Ovary (tissue), 9 donors: ENCODE data around the gene OR1Q1. TPM values are rescaled to one million over a fixed set of nuclear protein-coding genes. Genes with fewer than 3 reads are reported as not detected.

Source experiments
- DNase-seq, 5 donors: peaks; one replicate each; pipeline ENCODE4 v3.0.0-alpha.2; 2019 to 2020
- H3K27ac ChIP-seq, 2 donors: fragments of 200-600 bp; one replicate each; pipeline versions ENCODE4 v1.5.1 to v1.8.0; 2019 to 2022
- H3K27me3 ChIP-seq: fragments of 200-600 bp; one replicate; pipeline ENCODE4 v1.8.0; 2022
- H3K36me3 ChIP-seq: fragments of 200-600 bp; sonication (generic); one replicate; pipeline ENCODE4 v1.5.1; 2019
- H3K4me1 ChIP-seq: one replicate; pipeline ENCODE4 v1.8.1; 2013; ENCODE audit warnings: mild to moderate bottlenecking, moderate library complexity; ENCODE audit not compliant: insufficient read depth
- H3K4me3 ChIP-seq: fragments of 200-600 bp; sonication (generic); one replicate; pipeline ENCODE4 v1.5.1; 2017
- H3K9me3 ChIP-seq, 2 donors: fragments of 200-600 bp in 1 of 2; sonication (generic) in 1 of 2; one replicate each; pipeline versions ENCODE4 v1.5.1 to v1.8.1; 2013 to 2019; ENCODE audit warnings: mild to moderate bottlenecking in 1 of 2, moderate library complexity in 1 of 2
- CTCF ChIP-seq, 3 donors: fragments of 450-650 bp in 2 of 3; fragments of 200-600 bp in 1 of 3; IDR thresholded peaks; one replicate each; pipeline versions ENCODE4 v1.5.1 to v1.8.0; 2016 to 2022; ENCODE audit warnings: antibody characterized with exemption in 3 of 3, mild to moderate bottlenecking in 1 of 3
- EP300 ChIP-seq: sonication (generic); formaldehyde crosslinking; IDR thresholded peaks from one replicate; pipeline ENCODE4 v1.6.1; 2017; ENCODE audit warnings: antibody characterized with exemption
- POLR2A ChIP-seq: fragments of 450-650 bp; IDR thresholded peaks from one replicate; pipeline ENCODE4 v1.6.1; 2017; ENCODE audit warnings: antibody characterized with exemption, mild to moderate bottlenecking, moderate library complexity
- WGBS, 3 donors: extraction: QIAGEN DNeasy Blood & Tissue Kit in 1 of 3; methylation state at CpG; one replicate each; pipeline versions ENCODE4 v1.1.5 to v1.1.7; 2013 to 2017; 5-methylcytosine and 5-hydroxymethylcytosine counted together
- intact Hi-C, 4 donors: fragments of 100-400 bp; cut with DNase I; formaldehyde crosslinking; loops; one replicate each; pipeline versions ENCODE4 v1.11.0 to v1.15.1; 2022 to 2023
- polyA plus RNA-seq, 2 donors: library from polyadenylated mRNA; stranded (reverse); fragments of 200-250 nt in 1 of 2; fragments of 350-450 nt in 1 of 2; fragmentation: Illumina TruSeq in 1 of 2; extraction: RNeasy Lipid Tissue Mini Kit (QIAGEN cat#74804) in 1 of 2; gene quantifications; one replicate each; pipeline ENCODE4 v1.2.3, GENCODE V29; 2013 to 2014
- total RNA-seq, 7 donors: library from RNA; depleted of rRNA in 2 of 7; stranded (reverse); fragments of >200 nt in 2 of 7; fragmentation: NEBNext Ultra II Directional in 3 of 7; extraction: Animal tissue kit (Norgen Biotek cat#: 25700) in 3 of 7; gene quantifications; one replicate each; pipeline versions ENCODE4 v1.1.0 to v1.2.4, GENCODE V29; 2016 to 2023
- donor health status: DM: no; HTN: no; CAD: no; lungs with moderate emphysema.
- donor health status: DM: no; HTN: no; CAD: no.
- donor health status: Bipolar disorder and iron deficiency.
- donor health status: DM: yes; HTN: yes; CAD: no.
- donor health status: DM: no; HTN: no; CAD: no.
- donor health status: DM: yes; HTN: yes; CAD: no.

The OR1Q1 gene
- total and polyA plus RNA-seq, 9 donors: not detected

- intact Hi-C loops: no loop called here
- no peaks in the 10 kb centered on the region for H3K27me3 ChIP-seq
- no peak for DNase-seq
- no peak overlapping the region for H3K4me3 ChIP-seq
- no peaks in the 10 kb centered on the region for H3K4me1 ChIP-seq
- no peaks in the 10 kb centered on the region for H3K36me3 ChIP-seq
- no peaks in the 10 kb centered on the region for H3K9me3 ChIP-seq
- no peak for TF ChIP-seq POLR2A
- no peak for TF ChIP-seq CTCF (IDR thresholded peaks at IDR 0.05)
- no peak for TF ChIP-seq EP300
- WGBS, 3 donors: 63 to 70% (median 68%) methylated on average over 7 of the region's 7 CpGs
- H3K27ac ChIP-seq: no peak overlapping the region
Measured at GRCh38 chr9:122619996-122620395, 5.5 kb downstream of the OR1Q1 start.

DNA sequence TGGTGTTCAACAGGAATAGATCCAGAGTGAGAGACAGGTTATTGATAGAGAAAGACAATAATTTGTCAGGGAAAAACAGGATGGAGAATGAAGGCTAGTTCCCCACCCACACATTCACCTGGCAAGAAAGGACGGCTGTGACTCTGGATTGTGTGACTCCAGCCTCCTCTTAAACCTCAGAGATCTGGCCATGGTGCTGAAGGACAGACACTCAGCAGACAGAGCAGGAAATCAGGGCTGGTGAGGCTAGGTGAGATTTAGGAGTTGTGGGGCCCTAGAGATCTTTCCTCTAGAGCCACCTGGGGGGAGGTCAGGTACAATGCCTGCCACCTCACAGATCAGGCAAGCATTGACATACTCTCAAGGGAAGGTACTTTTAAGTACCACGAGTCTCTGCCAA, 27.7 kb downstream of the OR1Q1 start:
- WGBS, 3 donors: 18 to 28% (median 25%) methylated on average over 2 of the region's 2 CpGs
- intact Hi-C loops: no loop called here
- H3K27ac ChIP-seq: no peak overlapping the region
- H3K27me3 ChIP-seq: peaks cover 5% of the 10 kb centered on the region
- H3K4me1 ChIP-seq: no peaks in the 10 kb centered on the region
- H3K36me3 ChIP-seq: no peaks in the 10 kb centered on the region
- H3K9me3 ChIP-seq: no peaks in the 10 kb centered on the region
- DNase-seq: no peak
- no peak for TF ChIP-seq POLR2A
- no peak for TF ChIP-seq EP300
- no peak for TF ChIP-seq CTCF (IDR thresholded peaks at IDR 0.05)
- H3K4me3 ChIP-seq: no peak overlapping the region

DNA sequence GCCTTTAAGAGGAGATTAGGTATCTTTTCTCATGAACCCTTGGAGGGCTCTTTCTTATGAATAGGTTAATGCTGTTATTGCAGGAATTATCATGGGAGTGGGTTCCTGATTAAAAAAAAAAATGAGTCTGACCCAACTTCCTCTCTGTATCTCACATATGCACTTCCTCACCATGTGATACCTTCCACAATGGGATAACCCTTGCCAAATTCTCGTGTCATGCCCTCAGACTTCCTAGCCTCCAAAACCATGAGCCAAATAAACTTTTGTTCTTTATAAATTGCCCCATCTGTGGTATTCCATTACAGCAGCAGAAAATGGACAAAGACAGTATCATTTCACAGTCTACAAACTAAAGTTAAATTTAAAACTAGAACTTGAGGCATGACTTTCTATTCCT, 41.8 kb downstream of the OR1Q1 start:
- TF ChIP-seq EP300: no peak
- TF ChIP-seq CTCF (IDR thresholded peaks at IDR 0.05): no peak
- no peak for TF ChIP-seq POLR2A
- Histone ChIP-seq H3K27me3 (no peaks in the 10 kb centered on the region), H3K36me3 (no peaks in the 10 kb centered on the region), H3K9me3 (no peaks in the 10 kb centered on the region), H3K4me1 (no peaks in the 10 kb centered on the region), H3K4me3 (no peak overlapping the region), H3K27ac (no peak overlapping the region)
- intact Hi-C loops: no loop called here
- no peak for DNase-seq
- WGBS, 3 donors: 24 to 33% (median 27%) methylated on average over 1 of the region's 1 CpG

- no peaks in the 10 kb centered on the region for H3K9me3 ChIP-seq
- H3K27ac ChIP-seq: no peak within 1 kb of the TSS
- WGBS, 3 donors: 80 to 84% (median 82%) methylated on average over 3 of the region's 3 CpGs
Measured at GRCh38 chr9:122657527-122657926, 43.0 kb downstream of the OR1Q1 start, which contains the start of gene OR1B1. OR1B1 (minus strand) TSS chr9:122657627.

DNA sequence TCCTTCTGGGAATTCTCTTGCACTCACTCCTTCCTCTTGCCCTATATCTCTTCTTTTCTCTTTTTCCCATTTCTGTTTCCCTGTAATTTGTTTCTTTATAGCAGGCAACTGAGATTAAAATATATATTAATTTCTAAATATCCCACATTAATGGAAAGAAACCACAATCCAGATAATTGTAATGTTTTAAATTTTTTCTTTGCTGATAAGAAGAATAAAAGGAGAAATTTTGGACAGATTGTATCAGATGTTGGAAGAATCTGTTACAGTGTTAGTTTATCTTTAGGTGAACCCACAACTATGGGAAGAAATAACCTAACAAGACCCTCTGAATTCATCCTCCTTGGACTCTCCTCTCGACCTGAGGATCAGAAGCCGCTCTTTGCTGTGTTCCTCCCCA, 46.9 kb downstream of the OR1Q1 start, which contains the start of gene OR1L1:
TSS of gene OR1L1 (plus strand) at position 301 of the 400 bp plus-strand sequence. CDS start at position 301, 0 bp downstream.
- intact Hi-C loops: no loop called here
- no peak for DNase-seq
- Histone ChIP-seq H3K27me3 (no peaks in the 10 kb centered on the region), H3K27ac (no peak within 1 kb of the TSS), H3K9me3 (no peaks in the 10 kb centered on the region), H3K4me3 (no peak within 1 kb of the TSS), H3K4me1 (no peaks in the 10 kb centered on the region), H3K36me3 (no peaks in the 10 kb centered on the region)
- TF ChIP-seq EP300: no peak
- TF ChIP-seq POLR2A: no peak
- TF ChIP-seq CTCF (IDR thresholded peaks at IDR 0.05): no peak
- 56 to 67% (median 61%) methylated on average over 2 of the region's 2 CpGs for WGBS, 3 donors

More at GRCh38 chr9:122657527-122657926, 43.0 kb downstream of the OR1Q1 start, which contains the start of gene OR1B1:
- no peak for TF ChIP-seq POLR2A
- intact Hi-C loops: no loop called here
- Histone ChIP-seq H3K4me3 (no peak within 1 kb of the TSS), H3K27me3 (no peaks in the 10 kb centered on the region), H3K36me3 (no peaks in the 10 kb centered on the region), H3K4me1 (no peaks in the 10 kb centered on the region)
- no peak for DNase-seq

Other genes starting within 250 kb of the OR1Q1 start
- 10 to 100 TPM in 1 of 7 donors, 1 to 10 TPM in 6; 1.4 to 37.1 (median 7.0) TPM for gene PTGS1, start 243.7 kb upstream of the OR1Q1 start, total RNA-seq
- gene PTGS1, start 243.7 kb upstream of the OR1Q1 start, polyA plus RNA-seq: 1 to 10 TPM in 1 of 2 donors, under 1 TPM in 1; 0.90 to 8.2 TPM
- gene OR1J1, start 136.8 kb upstream of the OR1Q1 start, total RNA-seq: not detected
- not detected for gene OR1J1, start 136.8 kb upstream of the OR1Q1 start, polyA plus RNA-seq
- not detected for gene OR1J2, start 103.9 kb upstream of the OR1Q1 start, total RNA-seq
- gene OR1J2, start 103.9 kb upstream of the OR1Q1 start, polyA plus RNA-seq: not detected
- not detected for gene OR1J4, start 95.6 kb upstream of the OR1Q1 start, total RNA-seq
- gene OR1J4, start 95.6 kb upstream of the OR1Q1 start, polyA plus RNA-seq: not detected
- gene OR1N1, start 87.4 kb upstream of the OR1Q1 start, total RNA-seq: not detected
- gene OR1N1, start 87.4 kb upstream of the OR1Q1 start, polyA plus RNA-seq: not detected
- gene OR1N2, start 61.6 kb upstream of the OR1Q1 start, total RNA-seq: not detected
- gene OR1N2, start 61.6 kb upstream of the OR1Q1 start, polyA plus RNA-seq: not detected
- under 1 TPM in 3 of 7 donors, not detected in 4; 0.20 to 0.24 (median 0.22) TPM for gene OR1L8, start 31.4 kb upstream of the OR1Q1 start, total RNA-seq
- gene OR1L8, start 31.4 kb upstream of the OR1Q1 start, polyA plus RNA-seq: under 1 TPM in 1 of 2 donors, not detected in 1; 0.28 TPM
- gene OR1B1, start 42.9 kb downstream of the OR1Q1 start, total RNA-seq: not detected
- not detected for gene OR1B1, start 42.9 kb downstream of the OR1Q1 start, polyA plus RNA-seq
- gene OR1L1, start 47.0 kb downstream of the OR1Q1 start, total RNA-seq: not detected
- not detected for gene OR1L1, start 47.0 kb downstream of the OR1Q1 start, polyA plus RNA-seq
- gene OR1L3, start 60.4 kb downstream of the OR1Q1 start, total RNA-seq: not detected
- gene OR1L3, start 60.4 kb downstream of the OR1Q1 start, polyA plus RNA-seq: not detected
- gene OR1L4, start 109.3 kb downstream of the OR1Q1 start, total RNA-seq: not detected
- not detected for gene OR1L4, start 109.3 kb downstream of the OR1Q1 start, polyA plus RNA-seq
- not detected for gene OR1L6, start 127.6 kb downstream of the OR1Q1 start, total RNA-seq
- not detected for gene OR1L6, start 127.6 kb downstream of the OR1Q1 start, polyA plus RNA-seq
- gene OR5C1, start 174.2 kb downstream of the OR1Q1 start, total RNA-seq: not detected
- gene OR5C1, start 174.2 kb downstream of the OR1Q1 start, polyA plus RNA-seq: not detected
- gene OR1K1, start 185.4 kb downstream of the OR1Q1 start, total RNA-seq: not detected
- not detected for gene OR1K1, start 185.4 kb downstream of the OR1Q1 start, polyA plus RNA-seq
- gene PDCL, start 213.8 kb downstream of the OR1Q1 start, total RNA-seq: 10 to 100 TPM; 12.0 to 19.0 (median 16.5) TPM
- gene PDCL, start 213.8 kb downstream of the OR1Q1 start, polyA plus RNA-seq: 10 to 100 TPM in 1 of 2 donors, 1 to 10 TPM in 1; 9.2 to 12.2 TPM